Right atrium auricular region (tissue), 2 donors: Measurements from ENCODE around the gene COQ8A. TPM values are rescaled to one million over a fixed set of nuclear protein-coding genes. Genes with fewer than 3 reads are reported as not detected.

Experiments used
- DNase-seq: peaks from one replicate; pipeline ENCODE4 v3.0.0-alpha.2; 2019; ENCODE audit warnings: low spot score
- H3K27ac ChIP-seq, 2 donors: fragments of 200-600 bp; sonication (generic); 1 replicate in 1 of 2; 2 replicates in 1 of 2; pipeline ENCODE4 v1.5.1; 2016 to 2019
- H3K27me3 ChIP-seq, 2 donors: fragments of 200-600 bp; sonication (generic); one replicate each; pipeline versions ENCODE4 v1.5.1 to v1.6.0; 2017 to 2019
- H3K36me3 ChIP-seq: fragments of 200-600 bp; sonication (generic); one replicate; pipeline ENCODE4 v1.5.1; 2016
- H3K4me1 ChIP-seq, 2 donors: fragments of 200-600 bp; sonication (generic); one replicate each; pipeline versions ENCODE4 v1.5.1 to v1.6.0; 2017 to 2019
- H3K4me3 ChIP-seq, 2 donors: fragments of 200-600 bp; sonication (generic); 1 replicate in 1 of 2; 2 replicates in 1 of 2; pipeline ENCODE4 v1.5.1; 2017 to 2019; ENCODE audit warnings: mild to moderate bottlenecking in 1 of 2, moderate library complexity in 1 of 2
- H3K9me3 ChIP-seq, 2 donors: fragments of 200-600 bp; sonication (generic); one replicate each; pipeline ENCODE4 v1.5.1; 2019
- total RNA-seq, 2 donors: library from RNA; depleted of rRNA; stranded (reverse); fragments of >200 nt; gene quantifications; one replicate each; pipeline ENCODE4 v1.1.0, GENCODE V29; 2016
- TF ChIP-seq, protein P1 (sequence below), 2 donors: fragments of 200-600 bp; sonication (generic); IDR thresholded peaks; one replicate each; pipeline ENCODE4 v1.5.1; 2019; ENCODE audit warnings: antibody characterized with exemption in 2 of 2

The COQ8A gene
- total RNA-seq, result 100 to 1,000 TPM; 158 to 253 TPM

GRCh38 chr1:226940029-226940805, at the start of gene COQ8A:
TSS of gene COQ8A (plus strand) at chr1:226940294. CDS start at chr1:226961386, 21,092 bp downstream.
- H3K27ac ChIP-seq, result peak within 1 kb of the TSS; percentile 99
- H3K4me1 ChIP-seq, result peaks cover 0 to 61% of the 10 kb centered on the region in 2 donors
- peak within 1 kb of the TSS; percentile 78 to 92 for H3K4me3 ChIP-seq
- H3K27me3 ChIP-seq, result no peaks in the 10 kb centered on the region
- no peaks in the 10 kb centered on the region for H3K36me3 ChIP-seq
- DNase-seq, result peak; percentile 99
- TF ChIP-seq, protein P1, sequence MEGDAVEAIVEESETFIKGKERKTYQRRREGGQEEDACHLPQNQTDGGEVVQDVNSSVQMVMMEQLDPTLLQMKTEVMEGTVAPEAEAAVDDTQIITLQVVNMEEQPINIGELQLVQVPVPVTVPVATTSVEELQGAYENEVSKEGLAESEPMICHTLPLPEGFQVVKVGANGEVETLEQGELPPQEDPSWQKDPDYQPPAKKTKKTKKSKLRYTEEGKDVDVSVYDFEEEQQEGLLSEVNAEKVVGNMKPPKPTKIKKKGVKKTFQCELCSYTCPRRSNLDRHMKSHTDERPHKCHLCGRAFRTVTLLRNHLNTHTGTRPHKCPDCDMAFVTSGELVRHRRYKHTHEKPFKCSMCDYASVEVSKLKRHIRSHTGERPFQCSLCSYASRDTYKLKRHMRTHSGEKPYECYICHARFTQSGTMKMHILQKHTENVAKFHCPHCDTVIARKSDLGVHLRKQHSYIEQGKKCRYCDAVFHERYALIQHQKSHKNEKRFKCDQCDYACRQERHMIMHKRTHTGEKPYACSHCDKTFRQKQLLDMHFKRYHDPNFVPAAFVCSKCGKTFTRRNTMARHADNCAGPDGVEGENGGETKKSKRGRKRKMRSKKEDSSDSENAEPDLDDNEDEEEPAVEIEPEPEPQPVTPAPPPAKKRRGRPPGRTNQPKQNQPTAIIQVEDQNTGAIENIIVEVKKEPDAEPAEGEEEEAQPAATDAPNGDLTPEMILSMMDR (IDR thresholded peaks at IDR 0.05), result no peak
- peaks cover 0 to 4% of the 10 kb centered on the region in 2 donors for H3K9me3 ChIP-seq

DNA sequence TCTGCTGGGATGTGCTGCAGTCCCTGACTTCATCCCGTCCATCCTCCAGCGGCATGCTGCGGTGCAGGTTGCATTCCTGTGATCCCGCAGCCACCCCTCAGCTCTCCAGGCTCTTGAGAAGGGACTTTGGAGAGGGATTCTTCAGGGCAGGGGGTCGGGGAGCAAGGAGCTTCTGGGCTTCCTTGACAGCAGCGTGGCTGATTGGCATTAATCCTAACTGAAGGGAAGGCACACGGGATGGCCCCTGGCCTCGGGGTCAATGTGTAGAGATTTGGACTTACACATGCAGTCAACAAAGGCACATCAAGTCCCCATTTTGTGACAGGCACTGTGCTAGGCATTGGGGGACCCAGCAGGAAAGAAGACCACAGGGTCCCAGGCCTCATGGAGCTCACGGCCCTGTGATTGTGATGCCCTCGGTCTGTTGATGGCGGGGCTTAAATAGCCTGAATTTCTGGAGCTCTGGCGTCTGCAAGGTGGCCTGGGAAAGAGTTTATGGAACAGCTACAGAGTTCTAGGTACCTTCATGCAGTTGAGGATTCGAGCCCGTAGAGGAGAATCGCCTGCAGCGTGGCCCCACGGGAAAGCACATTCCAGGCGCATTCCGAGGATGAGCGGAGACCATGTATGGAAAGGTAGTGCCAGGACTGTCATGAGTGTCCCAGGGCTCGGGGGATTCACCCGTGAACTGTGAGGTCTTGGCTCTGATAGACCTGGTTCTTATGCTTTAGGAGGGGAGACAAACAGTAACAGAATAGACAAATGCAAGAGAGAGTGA, 49.6 kb upstream of the COQ8A start:
- Histone ChIP-seq H3K4me1 (peaks cover 0 to 16% of the 10 kb centered on the region in 2 donors), H3K27ac (no peak overlapping the region), H3K36me3 (peaks cover 46% of the 10 kb centered on the region), H3K9me3 (no peaks in the 10 kb centered on the region), H3K27me3 (no peaks in the 10 kb centered on the region), H3K4me3 (no peak overlapping the region)
- DNase-seq, result no peak
- TF ChIP-seq, protein P1 (IDR thresholded peaks at IDR 0.05), result no peak

- TF ChIP-seq, protein P1 (IDR thresholded peaks at IDR 0.05), result no peak
- Histone ChIP-seq H3K9me3 (no peaks in the 10 kb centered on the region), H3K4me3 (no peak overlapping the region), H3K27me3 (no peaks in the 10 kb centered on the region), H3K4me1 (peaks cover 0 to 9% of the 10 kb centered on the region in 2 donors), H3K36me3 (peaks cover 46% of the 10 kb centered on the region), H3K27ac (no peak overlapping the region)
- DNase-seq, result no peak
These were observed 48.7 kb upstream of the COQ8A start for GRCh38 chr1:226891346-226891745.

GRCh38 chr1:226891846-226892523, 48.1 kb upstream of the COQ8A start:
- no peak for DNase-seq

GRCh38 chr1:226892524-226892875, 47.6 kb upstream of the COQ8A start:
- no peak overlapping the region for H3K27ac ChIP-seq
- TF ChIP-seq, protein P1 (IDR thresholded peaks at IDR 0.05), result no peak
- no peaks in the 10 kb centered on the region for H3K9me3 ChIP-seq
- peaks cover 0 to 6% of the 10 kb centered on the region in 2 donors for H3K4me1 ChIP-seq
- no peak for DNase-seq
- peaks cover 48% of the 10 kb centered on the region for H3K36me3 ChIP-seq
- H3K4me3 ChIP-seq, result no peak overlapping the region
- H3K27me3 ChIP-seq, result no peaks in the 10 kb centered on the region

More at GRCh38 chr1:226891846-226892523, 48.1 kb upstream of the COQ8A start:
- H3K9me3 ChIP-seq, result no peaks in the 10 kb centered on the region
- H3K4me3 ChIP-seq, result no peak overlapping the region
- TF ChIP-seq, protein P1 (IDR thresholded peaks at IDR 0.05), result no peak
- H3K27ac ChIP-seq, result no peak overlapping the region
- H3K4me1 ChIP-seq, result peaks cover 0 to 6% of the 10 kb centered on the region in 2 donors
- H3K36me3 ChIP-seq, result peaks cover 46% of the 10 kb centered on the region
- H3K27me3 ChIP-seq, result no peaks in the 10 kb centered on the region
